GM23248 (cell line): ENCODE measurements around the gene PTPRN2. TPM values are rescaled to one million over a fixed set of nuclear protein-coding genes. Genes with fewer than 3 reads are reported as not detected.

Experiments
- DNase-seq: peaks from one replicate; pipeline ENCODE4 v3.0.0-alpha.2; 2015
- H2AFZ ChIP-seq: fragments of 200-600 bp; sonication (generic); 2 replicates; pipeline ENCODE4 v1.6.1; 2016; ENCODE audit warnings: antibody characterized with exemption
- H3F3A ChIP-seq: fragments of 200-600 bp; sonication (generic); 2 replicates; pipeline ENCODE4 v1.6.1; 2016; ENCODE audit warnings: mild to moderate bottlenecking, antibody characterized with exemption, mixed run types; ENCODE audit not compliant: insufficient read depth
- H3K27ac ChIP-seq: fragments of 200-600 bp; sonication (generic); 2 replicates; pipeline ENCODE4 v1.5.1; 2016; ENCODE audit warnings: mild to moderate bottlenecking
- H3K27me3 ChIP-seq: fragments of 200-600 bp; sonication (generic); replicated peaks from 2 replicates; pipeline ENCODE4 v1.6.1; 2016; ENCODE audit warnings: mild to moderate bottlenecking; ENCODE audit not compliant: insufficient read depth
- H3K36me3 ChIP-seq: fragments of 200-600 bp; sonication (generic); 2 replicates; pipeline ENCODE4 v1.6.1; 2016; ENCODE audit warnings: low read depth, mild to moderate bottlenecking
- H3K4me1 ChIP-seq: fragments of 200-600 bp; sonication (generic); 2 replicates; pipeline ENCODE4 v1.6.1; 2016; ENCODE audit warnings: mild to moderate bottlenecking; ENCODE audit not compliant: insufficient read depth
- H3K4me2 ChIP-seq: fragments of 200-600 bp; sonication (generic); one replicate; pipeline ENCODE4 v1.6.1; 2016; ENCODE audit warnings: mild to moderate bottlenecking; ENCODE audit not compliant: unreplicated experiment
- H3K4me3 ChIP-seq: fragments of 200-600 bp; sonication (generic); 2 replicates; pipeline ENCODE4 v1.5.1; 2016; ENCODE audit warnings: mild to moderate bottlenecking
- H3K79me2 ChIP-seq: fragments of 200-600 bp; sonication (generic); 2 replicates; pipeline ENCODE4 v1.6.1; 2016; ENCODE audit warnings: mild to moderate bottlenecking; ENCODE audit not compliant: insufficient read depth
- H3K9ac ChIP-seq: fragments of 200-600 bp; sonication (generic); 2 replicates; pipeline ENCODE4 v1.6.1; 2016; ENCODE audit warnings: mild to moderate bottlenecking
- H3K9me2 ChIP-seq: fragments of 200-600 bp; sonication (generic); 2 replicates; pipeline ENCODE4 v1.6.1; 2016; ENCODE audit warnings: mixed run types, mild to moderate bottlenecking, moderate library complexity; ENCODE audit not compliant: insufficient read depth
- H3K9me3 ChIP-seq: fragments of 200-600 bp; sonication (generic); one replicate; pipeline ENCODE4 v1.6.1; 2017; ENCODE audit warnings: low read depth
- H4K20me1 ChIP-seq: fragments of 200-600 bp; sonication (generic); 2 replicates; pipeline ENCODE4 v1.6.0; 2016; ENCODE audit not compliant: insufficient read depth
- EZH2 ChIP-seq: fragments of 200-600 bp; sonication (generic); IDR thresholded peaks from 2 replicates; pipeline ENCODE4 v1.6.1; 2018; ENCODE audit warnings: antibody characterized with exemption, mild to moderate bottlenecking; ENCODE audit not compliant: insufficient read depth, poor library complexity, severe bottlenecking
- EZH2phosphoT487 ChIP-seq: fragments of 200-600 bp; sonication (generic); IDR thresholded peaks from 2 replicates; pipeline ENCODE4 v1.6.1; 2018; ENCODE audit warnings: antibody characterized with exemption, moderate library complexity, mild to moderate bottlenecking, low read depth; ENCODE audit not compliant: insufficient read depth
- WGBS, 2 experiments: methylation state at CpG; one replicate each; pipeline ENCODE4 v1.1.6; 2015 to 2017; ENCODE audit warnings: low lambda C conversion rate in 2 of 2, low coverage in 1 of 2; ENCODE audit errors: missing lambda C conversion rate in 2 of 2; 5-methylcytosine and 5-hydroxymethylcytosine counted together
- in situ Hi-C: fragments of 300-500 bp; cut with MboI; formaldehyde crosslinking; loops from 2 replicates; pipeline ENCODE4 v1.15.0; 2020
- polyA plus RNA-seq: library from polyadenylated mRNA; unstranded; fragments of >200 nt; fragmentation: Nextera tagmentation; extraction: Ambion mirVana; gene quantifications from 2 replicates; pipeline ENCODE4 v1.2.1, GENCODE V29; 2016
- total RNA-seq: library from RNA; depleted of rRNA; stranded (reverse); fragments of >200 nt; shearing (Covaris generic); gene quantifications from 2 replicates; pipeline ENCODE4 v1.2.3, GENCODE V29; 2014

Gene PTPRN2
- total and polyA plus RNA-seq, 2 experiments from 2014 or later, result 0.13 TPM; not detected in 1

- Histone ChIP-seq H3K9ac (no peak overlapping the region), H3K9me2 (no peaks in the 10 kb centered on the region), H3K4me1 (no peaks in the 10 kb centered on the region), H2AFZ (no peak overlapping the region), H3K36me3 (no peaks in the 10 kb centered on the region), H3K4me2 (no peak overlapping the region), H3K4me3 (no peak overlapping the region), H3K79me2 (no peaks in the 10 kb centered on the region), H3K27ac (no peak overlapping the region), H3K27me3 (no peaks in the 10 kb centered on the region), H3K9me3 (no peaks in the 10 kb centered on the region), H4K20me1 (no peaks in the 10 kb centered on the region), H3F3A (no peaks in the 10 kb centered on the region)
- 42 to 48% methylated on average over 29 of the region's 29 CpGs for WGBS, 2 experiments
- in situ Hi-C loops, result no loop called here
- DNase-seq, result no peak
- TF ChIP-seq EZH2phosphoT487, result no peak
- TF ChIP-seq EZH2, result no peak
These were observed 580.6 kb downstream of the PTPRN2 start for GRCh38 chr7:158006841-158007696.

- Histone ChIP-seq H3K36me3 (no peaks in the 10 kb centered on the region), H3K4me1 (no peaks in the 10 kb centered on the region), H3K27me3 (no peaks in the 10 kb centered on the region), H3K27ac (no peak overlapping the region), H3F3A (no peaks in the 10 kb centered on the region), H3K4me3 (no peak overlapping the region), H3K4me2 (no peak overlapping the region), H3K9me2 (no peaks in the 10 kb centered on the region), H3K9ac (no peak overlapping the region), H3K79me2 (no peaks in the 10 kb centered on the region), H2AFZ (no peak overlapping the region), H4K20me1 (no peaks in the 10 kb centered on the region), H3K9me3 (no peaks in the 10 kb centered on the region)
- WGBS, 2 experiments, result 12 to 17% methylated on average over 12 of the region's 12 CpGs
- in situ Hi-C loops, result no loop called here
- TF ChIP-seq EZH2, result no peak
- no peak for TF ChIP-seq EZH2phosphoT487
- no peak for DNase-seq
These were observed 582.1 kb downstream of the PTPRN2 start for GRCh38 chr7:158005531-158005930.

- in situ Hi-C loops, result no loop called here
These were observed 583.5 kb downstream of the PTPRN2 start for GRCh38 chr7:158004123-158004490.

GRCh38 chr7:158003441-158004122 lies 584.0 kb downstream of the PTPRN2 start:
- no peak overlapping the region for H3K9ac ChIP-seq
- DNase-seq, result no peak
- H3K4me3 ChIP-seq, result no peak overlapping the region
- in situ Hi-C loops, result no loop called here
- H3F3A ChIP-seq, result no peaks in the 10 kb centered on the region
- no peaks in the 10 kb centered on the region for H3K36me3 ChIP-seq
- H3K27me3 ChIP-seq, result no peaks in the 10 kb centered on the region
- no peak overlapping the region for H2AFZ ChIP-seq
- H3K79me2 ChIP-seq, result no peaks in the 10 kb centered on the region
- WGBS, 2 experiments, result 44 to 47% methylated on average over 22 to 23 of the region's 23 CpGs
- no peak overlapping the region for H3K27ac ChIP-seq
- TF ChIP-seq EZH2 (no peak), EZH2phosphoT487 (no peak)
- no peaks in the 10 kb centered on the region for H3K9me3 ChIP-seq
- H3K4me1 ChIP-seq, result no peaks in the 10 kb centered on the region
- H3K9me2 ChIP-seq, result no peaks in the 10 kb centered on the region
- no peak overlapping the region for H3K4me2 ChIP-seq
- H4K20me1 ChIP-seq, result no peaks in the 10 kb centered on the region

More at GRCh38 chr7:158004123-158004490, 583.5 kb downstream of the PTPRN2 start:
- TF ChIP-seq EZH2 (no peak), EZH2phosphoT487 (no peak)
- Histone ChIP-seq H4K20me1 (no peaks in the 10 kb centered on the region), H2AFZ (no peak overlapping the region), H3F3A (no peaks in the 10 kb centered on the region), H3K4me1 (no peaks in the 10 kb centered on the region), H3K36me3 (no peaks in the 10 kb centered on the region), H3K27me3 (no peaks in the 10 kb centered on the region), H3K9me2 (no peaks in the 10 kb centered on the region), H3K9ac (no peak overlapping the region), H3K27ac (no peak overlapping the region), H3K4me2 (no peak overlapping the region), H3K79me2 (no peaks in the 10 kb centered on the region), H3K9me3 (no peaks in the 10 kb centered on the region), H3K4me3 (no peak overlapping the region)
- WGBS, 2 experiments, result 6 to 9% methylated on average over 2 of the region's 2 CpGs
- DNase-seq, result no peak
